NAMALWA (cell line): Measurements from ENCODE around the gene FCN3.

Experiments used
- DNase-seq: peaks from one replicate; pipeline ENCODE4 v3.0.0-alpha.2; 2015; ENCODE audit warnings: low spot score

FCN3 gene

GRCh38 chr1:27358038-27358927 lies 16.3 kb downstream of the FCN3 start:
- no peak for DNase-seq

- DNase-seq = peak; percentile 74
Observed at GRCh38 chr1:27357281-27358037, 17.2 kb downstream of the FCN3 start.

GRCh38 chr1:27356619-27357280 lies 17.9 kb downstream of the FCN3 start:
- DNase-seq = no peak

GRCh38 chr1:27356277-27356618 lies 18.4 kb downstream of the FCN3 start:
- DNase-seq = no peak

GRCh38 chr1:27355683-27356082 lies 18.9 kb downstream of the FCN3 start:
- no peak for DNase-seq

GRCh38 chr1:27353629-27354028 lies 21.0 kb downstream of the FCN3 start:
- no peak for DNase-seq

- DNase-seq = no peak
Observed at GRCh38 chr1:27353166-27353565, 21.5 kb downstream of the FCN3 start.

GRCh38 chr1:27351541-27352107 lies 23.0 kb downstream of the FCN3 start:
- no peak for DNase-seq

GRCh38 chr1:27350663-27351540 lies 23.7 kb downstream of the FCN3 start:
- no peak for DNase-seq

GRCh38 chr1:27349784-27350662 lies 24.6 kb downstream of the FCN3 start:
- DNase-seq = no peak

GRCh38 chr1:27348861-27349783 lies 25.5 kb downstream of the FCN3 start:
- DNase-seq = no peak

GRCh38 chr1:27346991-27347624 lies 27.5 kb downstream of the FCN3 start:
- DNase-seq = no peak

GRCh38 chr1:27346357-27346756 lies 28.3 kb downstream of the FCN3 start:
- no peak for DNase-seq

GRCh38 chr1:27345272-27345671 lies 29.4 kb downstream of the FCN3 start:
- no peak for DNase-seq

GRCh38 chr1:27343639-27344025 lies 31.0 kb downstream of the FCN3 start:
- no peak for DNase-seq

- peak; percentile 64 for DNase-seq
Observed at GRCh38 chr1:27342778-27343638, 31.6 kb downstream of the FCN3 start.

- peak; percentile 64 for DNase-seq
Observed at GRCh38 chr1:27342391-27342777, 32.2 kb downstream of the FCN3 start.
